Right ventricle myocardium inferior (tissue), 1 donor: ENCODE measurements around the gene FRY. TPM values are rescaled to one million over a fixed set of nuclear protein-coding genes. Genes with fewer than 3 reads are reported as not detected.

Experiments used
- ATAC-seq: fragments of 200-7000 bp; cut with Tn5 transposase; one replicate; pipeline ENCODE4 v1.9.1; 2020; ENCODE audit warnings: mild to moderate bottlenecking, moderate library complexity
- DNase-seq: peaks from one replicate; pipeline ENCODE4 v3.0.0; 2021; ENCODE audit errors: missing footprints
- intact Hi-C: fragments of 100-400 bp; cut with DNase I; formaldehyde crosslinking; loops from one replicate; pipeline ENCODE4 v1.11.0; 2022
- total RNA-seq: library from RNA; stranded (reverse); fragmentation: NEBNext Ultra II Directional; extraction: Animal tissue kit (Norgen Biotek cat#: 25700); gene quantifications from one replicate; pipeline ENCODE4 v1.2.1, GENCODE V29; 2021
- donor health status: DM: no; HTN: yes; CAD: no; lungs with severe emphysema.

Gene FRY
- total RNA-seq, 1 donor from 2014 or later = 146 TPM

DNA sequence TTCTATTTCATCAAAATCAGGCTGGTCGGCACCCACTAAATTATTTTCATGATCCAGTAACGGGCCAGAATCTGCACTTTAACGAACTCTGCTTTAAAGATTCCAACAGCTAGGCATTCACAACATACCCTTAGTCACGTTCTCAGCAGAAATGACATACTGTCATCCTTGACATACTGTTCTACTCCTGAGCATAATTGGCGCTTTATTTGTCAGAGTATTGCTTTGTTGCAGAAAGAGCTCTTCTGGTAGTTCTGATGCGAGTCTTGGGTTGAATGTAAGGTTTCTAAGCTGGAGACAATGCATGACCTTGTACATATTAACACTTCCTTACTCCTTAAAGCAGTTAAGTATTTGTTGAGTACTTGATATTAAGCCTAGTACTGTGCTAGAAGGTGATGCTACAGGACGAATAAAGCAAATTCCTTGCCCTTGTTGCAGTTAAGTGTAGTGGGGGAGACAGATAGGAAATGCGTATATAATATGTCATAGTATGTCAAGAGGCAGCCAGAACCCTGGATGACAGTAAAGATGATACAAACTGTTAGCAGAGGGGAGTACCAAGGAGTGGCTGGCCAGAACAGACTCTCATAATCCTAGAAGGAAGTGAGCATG, 32.2 kb downstream of the FRY start:
- ATAC-seq = no peak
- intact Hi-C loops = loop anchor here (5.0 kb wide), 2 partner anchors 54 to 99 kb away; no protein-coding TSS in a partner anchor
- no peak for DNase-seq

DNA sequence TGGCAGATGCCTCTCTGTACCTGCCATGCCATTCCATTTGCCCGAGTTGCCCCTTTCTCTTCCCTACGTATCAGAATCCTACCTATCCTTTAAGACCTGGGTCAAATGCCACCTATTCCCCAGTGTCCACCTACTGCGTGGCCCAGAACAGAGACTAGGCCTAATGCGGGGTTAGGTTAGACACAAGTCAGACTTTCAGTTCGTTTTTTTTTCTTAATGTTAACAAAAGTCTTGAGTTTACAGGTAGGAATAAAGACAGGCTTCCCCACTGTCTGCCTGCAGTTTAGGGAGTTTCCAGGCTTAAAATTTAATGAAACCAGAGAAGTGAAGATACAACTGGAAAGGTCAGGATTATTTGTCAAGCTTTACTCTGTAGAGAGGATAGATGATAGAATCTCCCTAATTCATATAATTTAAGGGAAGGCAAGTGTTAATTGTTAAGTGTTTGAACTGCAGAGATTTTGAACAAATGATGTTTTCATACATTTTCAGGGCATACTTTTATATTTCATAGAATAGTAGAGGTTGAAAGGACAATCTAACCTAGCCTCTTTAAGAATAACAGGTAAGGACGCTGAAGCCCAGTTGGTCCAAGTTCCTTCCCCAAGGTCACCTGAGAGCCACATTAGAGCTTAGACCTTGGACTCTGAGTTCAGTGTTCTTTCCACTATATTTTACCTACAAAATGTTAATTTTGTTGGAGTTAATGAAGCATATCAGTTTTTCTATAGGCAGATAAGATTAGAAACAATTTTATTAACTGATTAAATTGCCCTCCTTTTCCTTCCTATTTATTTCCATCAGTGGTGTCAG, 35.8 kb downstream of the FRY start:
- intact Hi-C loops = no loop called here
- ATAC-seq = no peak
- no peak for DNase-seq

DNA sequence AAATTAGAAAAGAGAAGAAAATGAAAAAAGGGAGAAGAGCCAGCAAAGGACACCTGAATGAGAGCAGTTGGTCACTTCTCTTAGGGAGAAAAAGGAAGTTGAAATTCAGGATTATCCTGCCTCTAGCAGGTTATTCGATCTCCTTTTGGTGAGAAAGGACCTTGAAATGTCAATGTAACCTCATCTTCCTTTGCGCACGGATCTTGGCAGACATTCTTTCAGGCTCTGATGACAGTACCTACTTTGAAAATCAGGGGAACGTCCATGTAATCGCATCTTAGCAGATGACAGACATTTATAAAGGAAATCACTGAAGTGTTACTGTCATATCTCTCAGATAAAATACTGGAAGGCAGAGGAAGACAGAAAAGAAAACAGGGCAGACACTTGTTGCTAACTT, 36.7 kb downstream of the FRY start:
- no peak for DNase-seq
- intact Hi-C loops = no loop called here
- no peak for ATAC-seq

- DNase-seq (no peak), ATAC-seq (no peak)
- intact Hi-C loops = no loop called here
Observed at GRCh38 chr13:32073180-32073864, 41.7 kb downstream of the FRY start.

DNA sequence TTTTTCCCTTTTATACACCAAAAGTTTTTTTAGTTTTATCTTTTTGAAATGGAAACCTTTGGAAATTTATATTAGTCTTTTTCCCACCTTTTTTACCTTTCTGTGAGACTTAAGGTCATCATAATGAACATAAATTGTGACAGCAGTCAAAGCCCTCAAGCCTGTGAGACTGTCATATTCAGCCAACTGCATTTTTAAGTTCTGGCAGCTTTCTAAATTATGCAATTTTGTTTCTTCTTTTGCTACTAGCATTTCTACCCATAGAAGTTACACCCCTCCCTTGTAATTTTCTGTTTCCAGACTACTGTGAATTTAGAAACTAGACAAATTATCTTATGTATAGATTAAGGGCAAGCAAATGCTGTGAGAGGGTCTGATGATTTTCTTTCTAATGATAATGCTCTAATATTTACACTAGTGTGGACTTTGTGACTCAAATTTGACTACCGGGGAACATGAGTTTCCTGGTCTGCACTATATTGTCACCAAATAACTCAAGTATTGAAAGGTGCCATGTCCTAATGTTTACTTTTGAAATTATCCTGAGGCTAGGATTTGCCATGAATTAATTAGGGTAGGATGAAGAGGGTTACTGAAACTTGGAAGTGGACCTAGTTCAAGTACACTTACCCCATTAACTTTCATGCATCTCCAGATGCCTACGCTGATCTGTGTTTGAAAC, 43.7 kb downstream of the FRY start:
- ATAC-seq (no peak), DNase-seq (no peak)
- intact Hi-C loops = no loop called here

GRCh38 chr13:32079587-32079986, 48.0 kb downstream of the FRY start:
- no peak for DNase-seq
- intact Hi-C loops = no loop called here
- ATAC-seq = no peak

- intact Hi-C loops = loop anchor here (5.0 kb wide), 1 partner anchor 37 kb away; no protein-coding TSS in a partner anchor
- no peak for DNase-seq
- no peak for ATAC-seq
Observed at GRCh38 chr13:32080328-32080744, 48.8 kb downstream of the FRY start.

DNA sequence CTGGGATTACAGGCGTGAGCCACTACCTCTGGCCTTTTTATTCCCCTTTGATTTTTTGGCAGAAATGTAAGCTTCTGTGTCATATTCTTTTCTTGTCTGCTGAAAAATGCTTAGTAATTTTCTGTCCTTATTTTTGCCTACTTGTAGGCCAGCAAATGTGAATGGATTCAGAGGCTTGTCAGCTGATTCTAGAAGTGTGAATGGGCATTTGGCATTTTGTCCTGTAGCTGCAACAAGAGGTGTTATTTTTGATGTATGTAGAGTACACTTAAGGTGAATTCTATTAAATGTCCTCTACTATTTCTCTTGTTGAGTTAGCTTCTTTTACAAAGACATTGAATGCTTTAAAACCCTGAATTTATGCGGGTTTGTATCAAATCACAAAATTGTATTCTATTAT, 50.0 kb downstream of the FRY start:
- intact Hi-C loops = loop anchor here (5.0 kb wide), 1 partner anchor 36 kb away; no protein-coding TSS in a partner anchor
- ATAC-seq (no peak), DNase-seq (no peak)

- ATAC-seq = peak; percentile 38
- DNase-seq = no peak
- intact Hi-C loops = no loop called here
Observed at GRCh38 chr13:32086366-32086765, 54.8 kb downstream of the FRY start.

GRCh38 chr13:32086791-32087441, 55.3 kb downstream of the FRY start:
- DNase-seq (no peak), ATAC-seq (peak; percentile 21)
- intact Hi-C loops = no loop called here

GRCh38 chr13:32087955-32088747, 56.6 kb downstream of the FRY start:
- intact Hi-C loops = no loop called here
- no peak for ATAC-seq

GRCh38 chr13:32092496-32092895, 60.9 kb downstream of the FRY start:
- ATAC-seq (no peak), DNase-seq (no peak)
- intact Hi-C loops = no loop called here

More at GRCh38 chr13:32087955-32088747, 56.6 kb downstream of the FRY start:
- no peak for DNase-seq

DNA sequence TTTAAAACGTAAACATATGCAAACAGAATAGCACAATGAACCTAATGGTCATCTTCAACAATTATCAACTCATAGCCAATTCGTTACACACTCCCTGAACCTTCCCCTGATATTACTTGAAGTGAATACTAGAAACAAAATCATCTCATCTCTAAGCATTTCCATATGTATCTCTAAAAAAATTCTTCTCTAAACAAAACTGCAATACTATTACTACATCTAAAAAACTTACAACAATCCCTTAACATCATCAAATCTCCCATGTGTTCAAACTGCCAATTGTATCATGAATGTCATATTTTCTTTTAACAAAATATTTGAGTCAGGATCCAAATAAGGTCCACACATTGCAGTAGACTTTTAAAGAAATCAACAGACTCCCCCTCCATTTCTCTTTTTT, 61.4 kb downstream of the FRY start:
- intact Hi-C loops = no loop called here
- DNase-seq (no peak), ATAC-seq (no peak)

GRCh38 chr13:32098272-32098671, 66.7 kb downstream of the FRY start:
- no peak for DNase-seq
- ATAC-seq = no peak
- intact Hi-C loops = no loop called here

- intact Hi-C loops = no loop called here
- DNase-seq (no peak), ATAC-seq (no peak)
Observed at GRCh38 chr13:32105653-32106313, 74.2 kb downstream of the FRY start.

DNA sequence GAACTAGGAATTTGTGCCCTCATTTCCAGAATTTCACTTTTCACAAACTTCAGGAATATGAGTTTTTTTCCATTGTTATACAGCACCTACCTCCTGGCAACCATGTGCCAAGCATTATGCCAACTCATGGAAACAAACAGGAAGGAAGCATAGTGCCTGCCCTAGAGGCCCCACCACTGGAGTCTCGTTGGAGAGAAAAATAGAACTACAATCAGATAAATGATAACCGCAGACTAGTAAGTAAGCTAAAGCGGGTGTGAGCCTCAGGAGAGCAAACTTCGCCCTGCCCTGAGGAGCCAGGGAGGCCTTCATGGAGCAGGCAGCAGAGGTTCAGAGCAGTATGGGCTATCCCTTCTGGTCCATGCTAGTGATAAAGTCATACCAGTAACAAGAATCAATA, 75.9 kb downstream of the FRY start:
- intact Hi-C loops = no loop called here
- ATAC-seq (peak; percentile 10), DNase-seq (peak; percentile 33)

DNA sequence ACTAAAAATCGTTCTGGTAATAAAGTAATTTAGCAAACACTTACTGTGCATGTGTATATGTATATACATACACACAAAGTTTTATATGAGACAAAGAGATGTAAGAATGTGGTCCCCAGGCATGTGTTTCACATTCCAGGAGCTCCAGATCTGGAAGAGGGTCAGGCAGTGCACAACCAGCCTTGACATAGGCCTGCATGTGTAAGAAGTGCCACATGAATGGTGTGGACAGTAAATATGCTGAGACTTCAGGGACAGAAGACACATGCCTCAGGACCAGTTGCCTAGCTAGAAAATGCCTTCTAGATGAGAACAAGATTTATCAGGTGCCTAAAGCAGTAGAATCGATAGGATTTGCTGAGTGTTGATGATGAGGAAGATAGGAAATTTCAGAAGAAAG, 76.4 kb downstream of the FRY start:
- DNase-seq (no peak), ATAC-seq (no peak)
- intact Hi-C loops = no loop called here
